ENCODE measurements around the gene CEP120. TPM values are rescaled to one million over a fixed set of nuclear protein-coding genes. Genes with fewer than 3 reads are reported as not detected.
"Not testable (repeated sequence)": the region's sequence is repeated elsewhere in the genome, so short reads cannot be mapped to it uniquely, and the experiment has no call there.

Gene CEP120
- 19.5 TPM for total RNA-seq

GRCh38 chr5:123423278-123424149, at the start of gene CEP120:
TSS of gene CEP120 (minus strand) at chr5:123423403. CDS start at chr5:123422998, 405 bp downstream.
- peak; percentile 99 for DNase-seq (ENCODE audit: low spot score)

GRCh38 chr5:123472150-123472924, 49.1 kb upstream of the CEP120 start:
- DNase-seq (ENCODE audit: low spot score): no peak

GRCh38 chr5:123471385-123471784, 48.2 kb upstream of the CEP120 start:
- DNase-seq (ENCODE audit: low spot score): no peak

- not testable (repeated sequence) for DNase-seq (ENCODE audit: low spot score)
These were observed 43.6 kb upstream of the CEP120 start for GRCh38 chr5:123466839-123467238.

- DNase-seq (ENCODE audit: low spot score): peak; percentile 75
These were observed 37.1 kb upstream of the CEP120 start for GRCh38 chr5:123460296-123460729.

GRCh38 chr5:123458994-123459393, 35.8 kb upstream of the CEP120 start:
- not testable (repeated sequence) for DNase-seq (ENCODE audit: low spot score)

- DNase-seq (ENCODE audit: low spot score): no peak
These were observed 33.0 kb upstream of the CEP120 start for GRCh38 chr5:123456242-123456641.

- no peak for DNase-seq (ENCODE audit: low spot score)
These were observed 32.4 kb upstream of the CEP120 start for GRCh38 chr5:123455640-123456039.

- DNase-seq (ENCODE audit: low spot score): no peak
These were observed 31.9 kb upstream of the CEP120 start for GRCh38 chr5:123455095-123455494.

- no peak for DNase-seq (ENCODE audit: low spot score)
These were observed 31.2 kb upstream of the CEP120 start for GRCh38 chr5:123454259-123454911.

GRCh38 chr5:123452401-123452800, 29.2 kb upstream of the CEP120 start:
- DNase-seq (ENCODE audit: low spot score): no peak

GRCh38 chr5:123451047-123451446, 27.8 kb upstream of the CEP120 start:
- DNase-seq (ENCODE audit: low spot score): no peak

- DNase-seq (ENCODE audit: low spot score): no peak
These were observed 27.4 kb upstream of the CEP120 start for GRCh38 chr5:123450640-123451039.

GRCh38 chr5:123450114-123450513, 26.9 kb upstream of the CEP120 start:
- DNase-seq (ENCODE audit: low spot score): no peak

GRCh38 chr5:123449424-123449974, 26.3 kb upstream of the CEP120 start:
- DNase-seq (ENCODE audit: low spot score): no peak

GRCh38 chr5:123448743-123449142, 25.5 kb upstream of the CEP120 start:
- DNase-seq (ENCODE audit: low spot score): no peak

- DNase-seq (ENCODE audit: low spot score): no peak
These were observed 24.9 kb upstream of the CEP120 start for GRCh38 chr5:123448017-123448617.

- no peak for DNase-seq (ENCODE audit: low spot score)
These were observed 20.8 kb upstream of the CEP120 start for GRCh38 chr5:123444016-123444415.

GRCh38 chr5:123441408-123441807, 18.2 kb upstream of the CEP120 start:
- DNase-seq (ENCODE audit: low spot score): no peak

- no peak for DNase-seq (ENCODE audit: low spot score)
These were observed 17.4 kb upstream of the CEP120 start for GRCh38 chr5:123440456-123441181.

- no peak for DNase-seq (ENCODE audit: low spot score)
These were observed 16.5 kb upstream of the CEP120 start for GRCh38 chr5:123439709-123440108.
